SK-N-SH (cell line): ENCODE results near the gene ARHGEF28. TPM values are rescaled to one million over a fixed set of nuclear protein-coding genes. Genes with fewer than 3 reads are reported as not detected.

Experiments
- CTCF ChIA-PET: fragments of 300-600, 350-600 bp; formaldehyde crosslinking; extraction: SDS; loops from one replicate; lab custom pipeline; 2021; lab: Yijun Ruan, JAX
- POLR2A ChIA-PET: fragments of 350-600 bp; sonication (Branson Sonifier 250); formaldehyde crosslinking; extraction: SDS; loops from one replicate; lab custom pipeline; 2020; ENCODE audit warnings: antibody characterized with exemption, inconsistent platforms; lab: Yijun Ruan, JAX
- DNase-seq: peaks from one replicate; pipeline ENCODE4 v3.0.0; 2012
- H2AFZ ChIP-seq: fragments of 200-600 bp; sonication (generic); 2 replicates; pipeline ENCODE4 v1.8.1; 2016; ENCODE audit warnings: antibody characterized with exemption, mild to moderate bottlenecking, low read depth
- H3F3A ChIP-seq: fragments of 200-600 bp; sonication (generic); replicated peaks from 2 replicates; pipeline ENCODE3; 2016; ENCODE audit warnings: antibody characterized with exemption, mild to moderate bottlenecking; ENCODE audit not compliant: insufficient read depth
- H3K27ac ChIP-seq, 2 experiments: fragments of 200-500 bp in 1 of 2; fragments of 200-600 bp in 1 of 2; sonication (Bioruptor generic) in 1 of 2; sonication (generic), shearing (Covaris generic) in 1 of 2; 2 replicates each; pipeline versions ENCODE4 v1.5.1 to v1.6.1; 2014 to 2016; ENCODE audit warnings: low read depth in 2 of 2, inconsistent platforms in 1 of 2, low read length in 1 of 2, mild to moderate bottlenecking in 1 of 2, mixed read lengths in 1 of 2
- H3K27me3 ChIP-seq: fragments of 200-600 bp; sonication (generic), shearing (Covaris generic); 2 replicates; pipeline ENCODE4 v1.6.1; 2016; ENCODE audit warnings: mixed run types; ENCODE audit not compliant: insufficient read depth
- H3K36me3 ChIP-seq, 2 experiments: fragments of 200-500 bp in 1 of 2; fragments of 200-600 bp in 1 of 2; sonication (Bioruptor generic) in 1 of 2; sonication (generic) in 1 of 2; replicated peaks in 1 of 2; 2 replicates each; pipeline versions ENCODE3 to v1.5.1; 2014 to 2016; ENCODE audit warnings: low read length in 1 of 2, mild to moderate bottlenecking in 1 of 2; ENCODE audit not compliant: insufficient read depth in 2 of 2, control insufficient read depth in 1 of 2
- H3K4me1 ChIP-seq, 2 experiments: fragments of 200-500 bp in 1 of 2; fragments of 200-600 bp in 1 of 2; sonication (Bioruptor generic) in 1 of 2; sonication (generic), shearing (Covaris generic) in 1 of 2; 2 replicates each; pipeline versions ENCODE4 v1.5.1 to v1.6.1; 2014 to 2016; ENCODE audit warnings: low read depth in 1 of 2, low read length in 1 of 2, mixed run types in 1 of 2; ENCODE audit not compliant: insufficient read depth in 2 of 2, control insufficient read depth in 1 of 2
- H3K4me2 ChIP-seq: fragments of 200-600 bp; sonication (generic), shearing (Covaris generic); 2 replicates; pipeline ENCODE4 v1.6.1; 2017; ENCODE audit warnings: mixed run types
- H3K4me3 ChIP-seq, 2 experiments: fragments of 200-500 bp in 1 of 2; fragments of 200-600 bp in 1 of 2; sonication (Bioruptor generic) in 1 of 2; sonication (generic), shearing (Covaris generic) in 1 of 2; 2 replicates each; pipeline versions ENCODE4 v1.5.1 to v1.8.1; 2014 to 2016; ENCODE audit warnings: low read depth in 2 of 2, inconsistent platforms in 1 of 2, low read length in 1 of 2, mild to moderate bottlenecking in 1 of 2, mixed read lengths in 1 of 2, moderate library complexity in 1 of 2
- H3K79me2 ChIP-seq: fragments of 200-600 bp; sonication (generic); 2 replicates; pipeline ENCODE4 v1.8.1; 2017; ENCODE audit warnings: mild to moderate bottlenecking; ENCODE audit not compliant: insufficient read depth
- H3K9ac ChIP-seq: fragments of 200-600 bp; sonication (generic); 2 replicates; pipeline ENCODE4 v1.6.1; 2017; ENCODE audit warnings: mixed run types
- H3K9me2 ChIP-seq: fragments of 200-600 bp; sonication (generic); 2 replicates; pipeline ENCODE4 v1.6.1; 2017; ENCODE audit warnings: mixed run types
- H3K9me3 ChIP-seq: fragments of 200-600 bp; sonication (generic); 2 replicates; pipeline ENCODE4 v1.6.1; 2017; ENCODE audit warnings: mixed run types, mild to moderate bottlenecking, moderate library complexity
- H4K20me1 ChIP-seq: fragments of 200-600 bp; sonication (generic); 2 replicates; pipeline ENCODE4 v1.6.1; 2017; ENCODE audit warnings: mild to moderate bottlenecking, mixed run types; ENCODE audit not compliant: insufficient read depth
- EZH2phosphoT487 ChIP-seq: fragments of 200-600 bp; sonication (generic); IDR thresholded peaks from 2 replicates; pipeline ENCODE4 v1.6.1; 2017; ENCODE audit warnings: low read depth, mixed run types, mild to moderate bottlenecking, antibody characterized with exemption, moderate library complexity, borderline replicate concordance
- FOXJ3 ChIP-seq: sonication (generic); formaldehyde crosslinking; IDR thresholded peaks from 2 replicates; pipeline ENCODE4 v1.5.1; 2020; ENCODE audit warnings: mild to moderate bottlenecking, missing genetic modification reagents
- IRF3 ChIP-seq: fragments of 150-350 bp; IDR thresholded peaks from 2 replicates; pipeline ENCODE4 v1.6.1; 2016; ENCODE audit warnings: mild to moderate bottlenecking, low read depth, low read length
- MAX ChIP-seq: IDR thresholded peaks from 2 replicates; pipeline ENCODE4 v1.4.0; 2012; ENCODE audit warnings: low read depth
- MXI1 ChIP-seq: IDR thresholded peaks from 2 replicates; pipeline ENCODE4 v1.6.1; 2012; ENCODE audit warnings: mild to moderate bottlenecking, low read depth, low read length, improper control_type of control experiment
- NFIC ChIP-seq: IDR thresholded peaks from 2 replicates; pipeline ENCODE4 v1.4.0; 2012; ENCODE audit warnings: borderline replicate concordance
- POLR2AphosphoS5 ChIP-seq: IDR thresholded peaks from 2 replicates; pipeline ENCODE4 v1.6.1; 2012; ENCODE audit warnings: low read depth, low read length
- REST ChIP-seq: IDR thresholded peaks from 2 replicates; pipeline ENCODE4 v1.6.1; 2012; ENCODE audit warnings: mild to moderate bottlenecking, low read depth, low read length, moderate library complexity
- TAF1 ChIP-seq: IDR thresholded peaks from 2 replicates; pipeline ENCODE4 v1.6.1; 2012; ENCODE audit warnings: low read depth, mild to moderate bottlenecking, low read length, moderate library complexity, borderline replicate concordance
- TCF12 ChIP-seq: IDR thresholded peaks from 2 replicates; pipeline ENCODE4 v1.4.0; 2012
- TEAD4 ChIP-seq: IDR thresholded peaks from 2 replicates; pipeline ENCODE4 v1.4.0; 2012; ENCODE audit warnings: mild to moderate bottlenecking, borderline replicate concordance; ENCODE audit not compliant: insufficient read depth
- WGBS: methylation state at CpG from one replicate; pipeline ENCODE4 v1.1.6; 2017; ENCODE audit warnings: low lambda C conversion rate; 5-methylcytosine and 5-hydroxymethylcytosine counted together
- polyA plus RNA-seq, 3 experiments: library from polyadenylated mRNA; depleted of rRNA; stranded (reverse); fragments of >200 nt; gene quantifications; 2 replicates each; pipeline ENCODE4 v1.2.3, GENCODE V29; 2012

The ARHGEF28 gene
- polyA plus RNA-seq, 1 of the 3 experiments (the other 2 are of a cell fraction), result 4.2 TPM

- no peak for TF ChIP-seq IRF3
- TF ChIP-seq EZH2phosphoT487, result no peak
- no peak for TF ChIP-seq NFIC
- TF ChIP-seq MXI1, result no peak
These were observed 2.9 kb upstream of the ARHGEF28 start (continued) for GRCh38 chr5:73623060-73623459.

- DNase-seq, result no peak
- no peak overlapping the region for H3K9ac ChIP-seq
- H3K9me3 ChIP-seq, result no peaks in the 10 kb centered on the region
- CTCF ChIA-PET, result interaction anchor here (0.6 to 2.4 kb wide), 2 partner anchors 32 to 33 kb away, joined by 3 to 9 read pairs; no protein-coding TSS in a partner anchor
- peaks cover 0 to 8% of the 10 kb centered on the region in 2 experiments; a peak in 2 of 4 replicates for H3K4me1 ChIP-seq
- 85% methylated on average over 2 of the region's 2 CpGs for WGBS
- H3F3A ChIP-seq, result peaks cover 4% of the 10 kb centered on the region
- no peaks in the 10 kb centered on the region for H3K36me3 ChIP-seq
- H3K4me3 ChIP-seq, result no peak overlapping the region
- TF ChIP-seq POLR2AphosphoS5 (no peak), TEAD4 (no peak), MAX (no peak), EZH2phosphoT487 (no peak), FOXJ3 (CRISPR knock-in tag) (no peak), TAF1 (no peak), TCF12 (no peak), REST (no peak)
- H2AFZ ChIP-seq, result no peak overlapping the region
- H3K9me2 ChIP-seq, result no peaks in the 10 kb centered on the region
- H3K4me2 ChIP-seq, result no peak overlapping the region
- H4K20me1 ChIP-seq, result no peaks in the 10 kb centered on the region
- no peak overlapping the region for H3K27ac ChIP-seq
- H3K27me3 ChIP-seq, result no peaks in the 10 kb centered on the region
- POLR2A ChIA-PET, result no interaction called here
- H3K79me2 ChIP-seq, result peaks cover 28% of the 10 kb centered on the region
These were observed 2.0 kb upstream of the ARHGEF28 start for GRCh38 chr5:73623901-73624404.
